Trophoblast cell (in vitro differentiated cells and primary cell): ENCODE data around the gene CHD3.

Experiments used
- DNase-seq, 2 donors: peaks; one replicate each; pipeline ENCODE4 v3.0.0-alpha.2; 2016
- H2AFZ ChIP-seq: 2 replicates; pipeline ENCODE4 v1.6.1; 2013; ENCODE audit warnings: low read length, moderate library complexity, mild to moderate bottlenecking; ENCODE audit not compliant: insufficient read depth, poor library complexity
- H2AK5ac ChIP-seq: 2 replicates; pipeline ENCODE4 v1.6.1; 2013; ENCODE audit warnings: mild to moderate bottlenecking, low read length
- H2BK120ac ChIP-seq: 2 replicates; pipeline ENCODE4 v1.6.1; 2013; ENCODE audit warnings: low read length, mild to moderate bottlenecking, moderate library complexity; ENCODE audit not compliant: insufficient read depth, poor library complexity
- H2BK12ac ChIP-seq: 2 replicates; pipeline ENCODE4 v1.6.1; 2013; ENCODE audit warnings: mild to moderate bottlenecking, low read length, moderate library complexity
- H2BK5ac ChIP-seq: 2 replicates; pipeline ENCODE4 v1.6.1; 2013; ENCODE audit warnings: low read length, low read depth, moderate library complexity, mild to moderate bottlenecking; ENCODE audit not compliant: poor library complexity
- H3K14ac ChIP-seq: 2 replicates; pipeline ENCODE4 v1.6.1; 2013; ENCODE audit warnings: mild to moderate bottlenecking, low read length
- H3K18ac ChIP-seq: 2 replicates; pipeline ENCODE4 v1.6.1; 2013; ENCODE audit warnings: mild to moderate bottlenecking, low read length
- H3K23ac ChIP-seq: 2 replicates; pipeline ENCODE4 v1.6.1; 2013; ENCODE audit warnings: low read length
- H3K27ac ChIP-seq: 2 replicates; pipeline ENCODE4 v1.5.1; 2013; ENCODE audit warnings: low read depth, mild to moderate bottlenecking, inconsistent platforms, low read length, moderate library complexity
- H3K27me3 ChIP-seq: 2 replicates; pipeline ENCODE4 v1.6.1; 2013; ENCODE audit warnings: inconsistent platforms, mild to moderate bottlenecking, low read length, moderate library complexity; ENCODE audit not compliant: insufficient read depth
- H3K36me3 ChIP-seq, 2 experiments: 1 replicate in 1 of 2; 2 replicates in 1 of 2; pipeline ENCODE4 v1.6.1; 2013; ENCODE audit warnings: low read length in 2 of 2, mild to moderate bottlenecking in 2 of 2, moderate library complexity in 1 of 2; ENCODE audit not compliant: insufficient read depth in 2 of 2, control insufficient read depth in 1 of 2
- H3K4ac ChIP-seq: 2 replicates; pipeline ENCODE4 v1.6.1; 2013; ENCODE audit warnings: low read depth, mild to moderate bottlenecking, low read length, moderate library complexity
- H3K4me1 ChIP-seq, 2 experiments: 1 replicate in 1 of 2; 2 replicates in 1 of 2; pipeline ENCODE4 v1.6.1; 2013; ENCODE audit warnings: low read length in 2 of 2, mild to moderate bottlenecking in 2 of 2, moderate library complexity in 1 of 2; ENCODE audit not compliant: insufficient read depth in 2 of 2, control insufficient read depth in 1 of 2
- H3K4me2 ChIP-seq: 2 replicates; pipeline ENCODE4 v1.6.1; 2013; ENCODE audit warnings: inconsistent platforms, mild to moderate bottlenecking, low read length, moderate library complexity
- H3K4me3 ChIP-seq: 2 replicates; pipeline ENCODE4 v1.5.1; 2013; ENCODE audit warnings: mild to moderate bottlenecking, low read depth, low read length, inconsistent platforms
- H3K79me1 ChIP-seq: one replicate; pipeline ENCODE4 v1.6.1; 2013; ENCODE audit warnings: low read length
- H3K79me2 ChIP-seq: 2 replicates; pipeline ENCODE4 v1.6.1; 2013; ENCODE audit warnings: low read length, mild to moderate bottlenecking; ENCODE audit not compliant: control insufficient read depth, insufficient read depth, poor library complexity
- H3K9ac ChIP-seq: 2 replicates; pipeline ENCODE4 v1.6.1; 2013; ENCODE audit warnings: mild to moderate bottlenecking, low read length
- H3K9me3 ChIP-seq: 2 replicates; pipeline ENCODE4 v1.6.1; 2013; ENCODE audit warnings: low read depth, mild to moderate bottlenecking, control low read depth, inconsistent platforms, low read length; ENCODE audit not compliant: insufficient read depth
- H4K12ac ChIP-seq: 2 replicates; pipeline ENCODE4 v1.6.1; 2013; ENCODE audit warnings: low read depth, mild to moderate bottlenecking, low read length, moderate library complexity
- H4K8ac ChIP-seq: 2 replicates; pipeline ENCODE4 v1.6.1; 2013; ENCODE audit warnings: low read depth, mild to moderate bottlenecking, low read length, moderate library complexity
- H4K91ac ChIP-seq: one replicate; pipeline ENCODE4 v1.6.1; 2013; ENCODE audit warnings: low read depth, mild to moderate bottlenecking, low read length, moderate library complexity
- WGBS: extraction: QIAGEN DNeasy Blood & Tissue Kit; methylation state at CpG from one replicate; pipeline ENCODE4 v1.1.7; 2013; ENCODE audit warnings: missing lambda C conversion rate; ENCODE audit not compliant: insufficient read length, insufficient coverage; ENCODE audit errors: extremely low coverage; 5-methylcytosine and 5-hydroxymethylcytosine counted together

Gene CHD3

GRCh38 chr17:7857713-7858521 is 30.7 kb upstream of the CHD3 start, which contains the start of gene CYB5D1:
CYB5D1 (plus strand) TSS chr17:7858003; CDS start chr17:7858135, 132 bp downstream.
- Histone ChIP-seq H3K23ac (no peak within 1 kb of the TSS), H3K18ac (peak within 1 kb of the TSS; percentile 62), H3K79me1 (peaks cover 19% of the 10 kb centered on the region), H3K27ac (peak within 1 kb of the TSS; percentile 97), H3K4me1 (peaks cover 18 to 31% of the 10 kb centered on the region in 2 experiments), H4K12ac (peak within 1 kb of the TSS; percentile 81), H2AK5ac (no peak within 1 kb of the TSS), H2AFZ (peak within 1 kb of the TSS; percentile 86), H3K4me3 (peak within 1 kb of the TSS; percentile 79), H2BK120ac (peak within 1 kb of the TSS; percentile 75), H3K4me2 (peak within 1 kb of the TSS; percentile 78), H3K79me2 (peaks cover 2% of the 10 kb centered on the region), H3K9me3 (peaks cover 3% of the 10 kb centered on the region), H3K4ac (peak within 1 kb of the TSS; percentile 24), H3K9ac (peak within 1 kb of the TSS; percentile 98), H2BK5ac (peak within 1 kb of the TSS; percentile 89), H2BK12ac (no peak within 1 kb of the TSS), H3K14ac (peak within 1 kb of the TSS; percentile 82), H4K8ac (peak within 1 kb of the TSS; percentile 96), H4K91ac (peak within 1 kb of the TSS; percentile 92), H3K27me3 (no peaks in the 10 kb centered on the region), H3K36me3 (peaks cover 19 to 20% of the 10 kb centered on the region in 2 experiments)
- no CpG with 5 or more reads among the region's 48 CpGs for WGBS
- peak; percentile 80 to 91 for DNase-seq

- Histone ChIP-seq H2AFZ (no peak overlapping the region), H3K23ac (no peak overlapping the region), H3K27me3 (no peaks in the 10 kb centered on the region), H3K4me3 (peak overlapping the region; percentile 73), H3K4me2 (peak overlapping the region; percentile 78), H4K91ac (no peak overlapping the region), H3K4ac (no peak overlapping the region), H4K8ac (peak overlapping the region; percentile 83), H3K9me3 (no peaks in the 10 kb centered on the region), H3K4me1 (peaks cover 18 to 26% of the 10 kb centered on the region in 2 experiments), H2AK5ac (no peak overlapping the region), H2BK12ac (no peak overlapping the region), H3K79me1 (peaks cover 19% of the 10 kb centered on the region), H3K79me2 (peaks cover 2% of the 10 kb centered on the region), H3K18ac (peak overlapping the region; percentile 24), H3K27ac (no peak overlapping the region), H3K14ac (no peak overlapping the region), H2BK120ac (no peak overlapping the region), H2BK5ac (no peak overlapping the region), H3K9ac (peak overlapping the region; percentile 13), H3K36me3 (peaks cover 14 to 17% of the 10 kb centered on the region in 2 experiments), H4K12ac (peak overlapping the region; percentile 19)
- WGBS: no CpG with 5 or more reads among the region's 20 CpGs
- DNase-seq: peak in 1 of 2 donors; percentile 31
Observed at GRCh38 chr17:7858522-7858810, 30.1 kb upstream of the CHD3 start.

- peaks cover 9 to 15% of the 10 kb centered on the region in 2 experiments for H3K36me3 ChIP-seq
- H3K18ac ChIP-seq: no peak overlapping the region
- H2BK120ac ChIP-seq: no peak overlapping the region
- H3K23ac ChIP-seq: no peak overlapping the region
- H3K9ac ChIP-seq: no peak overlapping the region
- H4K8ac ChIP-seq: no peak overlapping the region
- no peaks in the 10 kb centered on the region for H3K27me3 ChIP-seq
- no peak overlapping the region for H2BK5ac ChIP-seq
- H4K12ac ChIP-seq: no peak overlapping the region
- H3K4me1 ChIP-seq: peaks cover 18 to 26% of the 10 kb centered on the region in 2 experiments
- no peak overlapping the region for H3K4me3 ChIP-seq
- no peak overlapping the region for H3K14ac ChIP-seq
- no peak overlapping the region for H2AFZ ChIP-seq
- no peak overlapping the region for H3K4ac ChIP-seq
- H3K79me2 ChIP-seq: peaks cover 2% of the 10 kb centered on the region
- WGBS: no CpG with 5 or more reads among the region's 8 CpGs
- no peaks in the 10 kb centered on the region for H3K9me3 ChIP-seq
- peaks cover 19% of the 10 kb centered on the region for H3K79me1 ChIP-seq
- H2AK5ac ChIP-seq: no peak overlapping the region
- no peak overlapping the region for H2BK12ac ChIP-seq
- no peak for DNase-seq
- no peak overlapping the region for H4K91ac ChIP-seq
- H3K27ac ChIP-seq: no peak overlapping the region
- peak overlapping the region; percentile 78 for H3K4me2 ChIP-seq
Observed at GRCh38 chr17:7859028-7859427, 29.6 kb upstream of the CHD3 start.

- Histone ChIP-seq H3K27ac (no peak overlapping the region), H3K4me1 (peaks cover 3 to 7% of the 10 kb centered on the region in 2 experiments), H3K9ac (no peak overlapping the region), H2AFZ (no peak overlapping the region), H3K27me3 (no peaks in the 10 kb centered on the region), H3K36me3 (peaks cover 6 to 16% of the 10 kb centered on the region in 2 experiments), H4K12ac (no peak overlapping the region), H3K9me3 (no peaks in the 10 kb centered on the region), H2AK5ac (no peak overlapping the region), H3K4me3 (no peak overlapping the region), H3K18ac (no peak overlapping the region), H3K4ac (no peak overlapping the region), H4K91ac (no peak overlapping the region), H2BK5ac (no peak overlapping the region), H3K4me2 (no peak overlapping the region), H3K23ac (no peak overlapping the region), H3K79me2 (no peaks in the 10 kb centered on the region), H2BK12ac (no peak overlapping the region), H2BK120ac (no peak overlapping the region), H3K79me1 (peaks cover 3% of the 10 kb centered on the region), H4K8ac (no peak overlapping the region), H3K14ac (no peak overlapping the region)
- peak in 1 of 2 donors; percentile 50 for DNase-seq
- WGBS: no CpG with 5 or more reads among the region's 3 CpGs
Observed at GRCh38 chr17:7862692-7863437, 25.7 kb upstream of the CHD3 start.
